Neuronal stem cell (in vitro differentiated cells): Measurements from ENCODE around the gene PRXL2A.
A peak's percentile ranks its signal among the peaks of the same experiment; 100 is the strongest.

Source experiments
- DNase-seq: peaks from one replicate; pipeline ENCODE4 v3.0.0-alpha.2; 2013; ENCODE audit warnings: low spot score
- H2AFZ ChIP-seq: one replicate; pipeline ENCODE4 v1.6.1; 2013; ENCODE audit warnings: mild to moderate bottlenecking, low read length, inconsistent platforms
- H2AK5ac ChIP-seq: 2 replicates; pipeline ENCODE4 v1.6.1; 2013; ENCODE audit warnings: low read depth, mild to moderate bottlenecking, inconsistent platforms, low read length, moderate library complexity, mixed read lengths
- H2BK120ac ChIP-seq: 2 replicates; pipeline ENCODE4 v1.6.1; 2013; ENCODE audit warnings: low read depth, mild to moderate bottlenecking, inconsistent platforms, low read length, moderate library complexity, mixed read lengths
- H2BK12ac ChIP-seq: one replicate; pipeline ENCODE4 v1.6.1; 2013; ENCODE audit warnings: low read length, inconsistent platforms
- H2BK15ac ChIP-seq: 2 replicates; pipeline ENCODE4 v1.6.1; 2013; ENCODE audit warnings: mild to moderate bottlenecking, low read length, inconsistent platforms, mixed read lengths
- H2BK5ac ChIP-seq: one replicate; pipeline ENCODE4 v1.6.1; 2013; ENCODE audit warnings: inconsistent platforms, mild to moderate bottlenecking, low read length, moderate library complexity
- H3K14ac ChIP-seq: one replicate; pipeline ENCODE4 v1.6.1; 2013; ENCODE audit warnings: low read length, inconsistent platforms
- H3K18ac ChIP-seq: 2 replicates; pipeline ENCODE4 v1.6.1; 2013; ENCODE audit warnings: low read length, inconsistent platforms
- H3K23ac ChIP-seq: 2 replicates; pipeline ENCODE4 v1.6.1; 2013; ENCODE audit warnings: low read depth, mild to moderate bottlenecking, mixed read lengths, low read length, inconsistent platforms; ENCODE audit not compliant: poor library complexity
- H3K27ac ChIP-seq: replicated peaks from 3 replicates; pipeline ENCODE4 v1.5.1; 2013; ENCODE audit warnings: low read length, inconsistent platforms
- H3K27me3 ChIP-seq, 3 experiments: 2 replicates each; pipeline ENCODE4 v1.6.1; 2013; ENCODE audit warnings: low read length in 3 of 3, mild to moderate bottlenecking in 2 of 3, inconsistent platforms in 1 of 3, low read depth in 1 of 3, mixed read lengths in 1 of 3, moderate library complexity in 1 of 3; ENCODE audit not compliant: control insufficient read depth in 3 of 3, insufficient read depth in 3 of 3
- H3K36me3 ChIP-seq, 2 donors: replicated peaks in 1 of 2; 2 replicates each; pipeline ENCODE4 v1.6.1; 2013; ENCODE audit warnings: low read length in 2 of 2; ENCODE audit not compliant: control insufficient read depth in 2 of 2, insufficient read depth in 2 of 2
- H3K4ac ChIP-seq: 2 replicates; pipeline ENCODE4 v1.6.1; 2013; ENCODE audit warnings: inconsistent platforms, mild to moderate bottlenecking, low read length, moderate library complexity
- H3K4me1 ChIP-seq, 2 donors: 1 replicate in 1 of 2; 2 replicates in 1 of 2; pipeline ENCODE4 v1.6.1; 2013; ENCODE audit warnings: low read length in 2 of 2, low read depth in 1 of 2; ENCODE audit not compliant: control insufficient read depth in 2 of 2, insufficient read depth in 1 of 2
- H3K4me2 ChIP-seq: one replicate; pipeline ENCODE4 v1.6.1; 2013; ENCODE audit warnings: mild to moderate bottlenecking, low read length, inconsistent platforms; ENCODE audit not compliant: insufficient read depth, poor library complexity, severe bottlenecking
- H3K4me3 ChIP-seq, 2 donors: 2 replicates each; pipeline ENCODE4 v1.5.1; 2013; ENCODE audit warnings: low read length in 2 of 2, mild to moderate bottlenecking in 2 of 2, inconsistent platforms in 1 of 2, moderate library complexity in 1 of 2
- H3K79me1 ChIP-seq: one replicate; pipeline ENCODE4 v1.6.1; 2013; ENCODE audit warnings: low read depth, mild to moderate bottlenecking, inconsistent platforms, low read length, moderate library complexity
- H3K9ac ChIP-seq: one replicate; pipeline ENCODE4 v1.6.1; 2013; ENCODE audit warnings: mild to moderate bottlenecking, low read depth, low read length, inconsistent platforms; ENCODE audit not compliant: poor library complexity
- H3K9me3 ChIP-seq, 2 donors: replicated peaks in 1 of 2; 2 replicates each; pipeline versions ENCODE3 to v1.6.1; 2013; ENCODE audit warnings: low read length in 2 of 2, mild to moderate bottlenecking in 2 of 2, inconsistent platforms in 1 of 2, low read depth in 1 of 2, mixed read lengths in 1 of 2, moderate library complexity in 1 of 2; ENCODE audit not compliant: control insufficient read depth in 2 of 2, insufficient read depth in 1 of 2
- H4K8ac ChIP-seq: one replicate; pipeline ENCODE4 v1.6.1; 2013; ENCODE audit warnings: low read depth, mild to moderate bottlenecking, inconsistent platforms, low read length, moderate library complexity
- H4K91ac ChIP-seq: one replicate; pipeline ENCODE4 v1.6.1; 2013; ENCODE audit warnings: low read length, low read depth, mild to moderate bottlenecking, inconsistent platforms; ENCODE audit not compliant: poor library complexity
- WGBS, 2 donors: extraction: QIAGEN DNeasy Blood & Tissue Kit; methylation state at CpG; one replicate each; pipeline ENCODE4 v1.1.7; 2013; ENCODE audit warnings: missing lambda C conversion rate in 2 of 2, mixed read lengths in 1 of 2; ENCODE audit not compliant: insufficient read length in 2 of 2, insufficient replicate concordance in 1 of 2; ENCODE audit errors: extremely low coverage in 2 of 2; 5-methylcytosine and 5-hydroxymethylcytosine counted together

PRXL2A gene

DNA sequence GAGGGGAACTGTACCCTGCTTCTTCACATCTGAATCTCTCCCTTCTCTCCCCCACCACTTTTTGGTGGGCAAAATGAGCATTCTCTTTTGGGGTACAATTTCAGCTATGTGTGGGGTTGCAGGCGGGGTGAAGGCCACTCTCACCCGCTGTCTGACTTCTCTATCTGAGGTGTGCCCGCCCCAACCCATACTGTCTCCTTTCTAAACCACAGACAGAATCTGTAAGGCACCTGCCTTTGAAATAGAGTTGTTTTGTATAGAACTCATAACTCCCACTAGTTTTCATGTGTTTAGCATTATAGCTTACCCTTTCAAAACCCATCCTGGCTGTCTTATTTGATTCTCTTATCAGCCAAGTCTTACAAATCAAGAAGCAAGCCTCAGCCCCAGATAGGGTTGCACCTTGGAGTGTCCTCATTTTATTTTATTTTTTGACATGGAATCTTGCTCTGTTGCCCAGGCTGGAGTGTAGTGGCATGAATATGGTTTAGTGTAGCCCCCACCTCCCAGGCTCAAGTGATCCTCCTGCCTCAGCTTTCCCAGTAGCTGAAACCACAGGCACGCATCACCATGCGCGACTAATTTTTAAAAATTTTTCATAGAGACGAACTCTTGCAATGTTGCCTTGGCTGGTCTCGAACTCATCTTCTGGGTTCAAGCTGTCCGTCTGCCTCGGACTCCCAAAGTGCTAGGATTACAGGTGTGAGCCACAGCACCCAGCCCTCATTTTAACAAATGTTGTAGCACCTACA is 57.7 kb downstream of the PRXL2A start:
- H2BK12ac ChIP-seq, result no peak overlapping the region
- DNase-seq, result no peak
- H3K27me3 ChIP-seq, result no peaks in the 10 kb centered on the region
- H2BK120ac ChIP-seq, result no peak overlapping the region
- H2AFZ ChIP-seq, result no peak overlapping the region
- H3K27ac ChIP-seq, result peak overlapping the region; percentile 98
- H3K14ac ChIP-seq, result no peak overlapping the region
- H3K9ac ChIP-seq, result no peak overlapping the region
- no peak overlapping the region for H3K23ac ChIP-seq
- peaks cover 6% of the 10 kb centered on the region for H3K79me1 ChIP-seq
- H3K9me3 ChIP-seq, result no peaks in the 10 kb centered on the region
- WGBS, 2 donors, result no CpG with 5 or more reads among the region's 10 CpGs
- H3K4me2 ChIP-seq, result no peak overlapping the region
- H2BK5ac ChIP-seq, result no peak overlapping the region
- H2AK5ac ChIP-seq, result no peak overlapping the region
- H2BK15ac ChIP-seq, result no peak overlapping the region
- H3K4me3 ChIP-seq, result peak overlapping the region in 1 of 2 donors; percentile 51
- peaks cover 64 to 75% of the 10 kb centered on the region in 2 donors for H3K4me1 ChIP-seq
- H3K4ac ChIP-seq, result no peak overlapping the region
- no peak overlapping the region for H4K8ac ChIP-seq
- H4K91ac ChIP-seq, result no peak overlapping the region
- peaks cover 1 to 26% of the 10 kb centered on the region in 2 donors for H3K36me3 ChIP-seq
- H3K18ac ChIP-seq, result no peak overlapping the region

DNA sequence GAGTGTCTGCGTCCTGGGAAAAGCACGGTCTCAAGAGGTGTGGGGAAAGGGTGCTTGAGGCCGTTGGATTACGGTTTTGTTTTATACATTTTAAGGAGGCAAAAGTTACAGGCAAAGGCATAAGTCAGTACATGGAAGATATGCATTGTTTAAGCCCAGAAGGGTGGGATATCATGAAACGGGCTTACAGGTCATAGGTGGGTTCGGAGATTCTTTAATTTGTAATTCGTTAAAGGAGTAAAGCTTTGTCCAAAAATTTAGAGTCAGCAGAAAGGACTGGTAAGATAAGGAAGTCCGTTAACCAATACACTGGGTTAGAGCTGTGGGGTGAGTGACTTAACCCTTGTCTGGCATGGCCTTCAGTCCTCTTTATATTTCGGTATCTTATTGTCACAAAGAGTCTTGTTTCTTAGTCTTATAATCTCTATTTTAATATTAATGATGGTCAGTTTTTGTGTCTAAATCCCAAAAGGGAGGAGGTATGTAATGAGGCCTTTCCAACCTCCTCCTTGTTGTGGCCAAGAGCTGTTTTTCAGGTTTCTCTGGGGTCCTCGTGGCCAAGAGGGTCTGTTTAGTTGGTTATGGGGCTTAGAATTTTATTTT is 58.5 kb downstream of the PRXL2A start:
- H3K9me3 ChIP-seq, result no peaks in the 10 kb centered on the region
- no peak overlapping the region for H2BK5ac ChIP-seq
- no peak overlapping the region for H3K18ac ChIP-seq
- H2BK12ac ChIP-seq, result no peak overlapping the region
- H3K4me1 ChIP-seq, result peaks cover 58 to 71% of the 10 kb centered on the region in 2 donors
- H3K4ac ChIP-seq, result no peak overlapping the region
- no peak overlapping the region for H3K14ac ChIP-seq
- H2AFZ ChIP-seq, result no peak overlapping the region
- H3K4me3 ChIP-seq, result no peak overlapping the region
- H2BK15ac ChIP-seq, result no peak overlapping the region
- no peak overlapping the region for H2BK120ac ChIP-seq
- no peak for DNase-seq
- no CpG with 5 or more reads among the region's 10 CpGs for WGBS, 2 donors
- H3K36me3 ChIP-seq, result peaks cover 3 to 34% of the 10 kb centered on the region in 2 donors
- H2AK5ac ChIP-seq, result no peak overlapping the region
- no peak overlapping the region for H4K91ac ChIP-seq
- peaks cover 9% of the 10 kb centered on the region for H3K79me1 ChIP-seq
- H3K23ac ChIP-seq, result no peak overlapping the region
- H3K27me3 ChIP-seq, result no peaks in the 10 kb centered on the region
- no peak overlapping the region for H3K9ac ChIP-seq
- no peak overlapping the region for H4K8ac ChIP-seq
- no peak overlapping the region for H3K4me2 ChIP-seq
- H3K27ac ChIP-seq, result no peak overlapping the region

DNA sequence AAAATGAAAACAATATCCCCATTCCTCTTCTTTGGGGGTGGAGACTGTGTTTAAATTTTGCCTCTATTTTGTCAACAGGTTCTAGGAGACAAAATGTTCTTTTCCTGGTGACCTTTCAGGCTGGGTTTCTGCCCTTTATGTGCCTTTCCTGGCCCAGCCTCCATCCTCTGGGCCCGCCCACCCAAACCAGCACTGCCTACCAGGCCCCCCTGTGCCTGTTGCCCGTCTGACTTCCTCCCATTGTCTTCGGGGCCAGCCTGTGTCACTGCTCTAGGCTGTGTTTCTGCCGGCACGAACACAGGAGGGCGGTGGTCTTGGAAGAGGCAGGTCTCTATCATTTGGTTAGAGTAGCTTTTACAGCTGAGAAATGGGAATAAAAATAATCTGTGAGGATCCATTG is 59.7 kb downstream of the PRXL2A start:
- Histone ChIP-seq H2BK5ac (no peak overlapping the region), H2BK15ac (no peak overlapping the region), H4K8ac (no peak overlapping the region), H2BK12ac (no peak overlapping the region), H3K27ac (no peak overlapping the region), H2BK120ac (no peak overlapping the region), H3K4me3 (no peak overlapping the region), H3K79me1 (peaks cover 11% of the 10 kb centered on the region), H2AFZ (no peak overlapping the region), H4K91ac (no peak overlapping the region), H3K18ac (no peak overlapping the region), H3K23ac (no peak overlapping the region), H3K27me3 (no peaks in the 10 kb centered on the region), H3K4ac (no peak overlapping the region), H3K14ac (no peak overlapping the region), H3K9ac (no peak overlapping the region), H3K36me3 (peaks cover 3 to 46% of the 10 kb centered on the region in 2 donors), H3K9me3 (no peaks in the 10 kb centered on the region), H2AK5ac (no peak overlapping the region), H3K4me2 (peak overlapping the region; percentile 20), H3K4me1 (peaks cover 47 to 59% of the 10 kb centered on the region in 2 donors)
- WGBS, 2 donors, result no CpG with 5 or more reads among the region's 6 CpGs
- DNase-seq, result no peak

DNA sequence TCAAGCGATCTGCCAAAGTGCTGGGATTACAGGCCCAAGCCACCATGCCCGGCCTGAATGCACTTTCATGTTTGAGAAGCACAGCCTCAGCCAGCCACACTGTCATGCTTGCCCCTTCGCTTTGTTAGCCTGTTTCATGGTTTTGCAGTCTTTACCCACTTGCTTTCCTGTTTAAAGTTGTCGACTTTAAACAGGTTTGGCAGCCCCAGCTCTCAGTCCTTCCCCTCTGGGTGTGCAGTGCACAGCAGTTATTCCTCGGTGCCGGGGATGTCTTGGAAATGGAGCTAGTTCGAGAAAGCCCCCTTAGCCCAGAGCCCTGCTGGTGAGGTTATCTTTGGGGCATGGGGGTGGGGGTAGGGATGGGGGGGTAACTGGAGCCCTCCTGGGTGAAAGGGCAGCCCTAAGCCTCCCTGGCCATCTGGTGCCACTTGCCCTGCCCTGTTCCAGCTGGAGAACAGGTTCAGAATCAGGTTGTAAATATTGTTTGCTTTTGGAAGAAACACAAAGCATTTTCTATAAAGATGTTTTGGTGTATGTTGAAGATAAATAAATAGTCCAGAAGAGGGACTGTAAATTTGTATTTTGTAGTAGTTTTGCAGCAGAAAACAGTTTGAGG is 60.6 kb downstream of the PRXL2A start:
- no peaks in the 10 kb centered on the region for H3K9me3 ChIP-seq
- no peak for DNase-seq
- H2BK120ac ChIP-seq, result no peak overlapping the region
- no peak overlapping the region for H4K8ac ChIP-seq
- peaks cover 3 to 55% of the 10 kb centered on the region in 2 donors for H3K36me3 ChIP-seq
- H3K79me1 ChIP-seq, result peaks cover 11% of the 10 kb centered on the region
- no peak overlapping the region for H3K14ac ChIP-seq
- no peak overlapping the region for H3K4ac ChIP-seq
- no peak overlapping the region for H4K91ac ChIP-seq
- H3K27ac ChIP-seq, result no peak overlapping the region
- no CpG with 5 or more reads among the region's 7 CpGs for WGBS, 2 donors
- no peak overlapping the region for H2AFZ ChIP-seq
- H3K23ac ChIP-seq, result no peak overlapping the region
- no peak overlapping the region for H3K4me3 ChIP-seq
- no peaks in the 10 kb centered on the region for H3K27me3 ChIP-seq
- H2BK12ac ChIP-seq, result no peak overlapping the region
- no peak overlapping the region for H3K4me2 ChIP-seq
- peak overlapping the region; percentile 32 for H3K18ac ChIP-seq
- H2BK15ac ChIP-seq, result no peak overlapping the region
- peaks cover 44 to 55% of the 10 kb centered on the region in 2 donors for H3K4me1 ChIP-seq
- no peak overlapping the region for H2AK5ac ChIP-seq
- no peak overlapping the region for H2BK5ac ChIP-seq
- no peak overlapping the region for H3K9ac ChIP-seq
